K562 (cell line): ENCODE results near the gene CNKSR3. TPM values are rescaled to one million over a fixed set of nuclear protein-coding genes. Genes with fewer than 3 reads are reported as not detected.

Source experiments
- CSDE1 ChIP-seq, 2 experiments: fragments of 450-650 bp; IDR thresholded peaks; 2 replicates each; pipeline ENCODE4 v1.6.1; 2016; ENCODE audit warnings: mild to moderate bottlenecking in 1 of 2
- DNMT1 ChIP-seq: fragments of 450-650 bp; IDR thresholded peaks from 2 replicates; pipeline ENCODE4 v1.6.1; 2016; ENCODE audit warnings: antibody characterized with exemption, mild to moderate bottlenecking
- FOXJ3 ChIP-seq: sonication (generic); formaldehyde crosslinking; IDR thresholded peaks from 2 replicates; pipeline ENCODE4 v1.4.0; 2020; ENCODE audit warnings: mild to moderate bottlenecking, missing genetic modification reagents
- GABPB2 ChIP-seq: fragments of 250-450 bp; sonication (Bioruptor Pico); conservative IDR thresholded peaks from 2 replicates; pipeline ENCODE4 v1.5.1; 2021; ENCODE audit warnings: mild to moderate bottlenecking
- GTF2E2 ChIP-seq: fragments of 200-800 bp; sonication (Bioruptor generic); IDR thresholded peaks from 2 replicates; pipeline ENCODE4 v1.6.1; 2016; ENCODE audit warnings: missing genetic modification characterization, missing compliant biosample characterization
- HLTF ChIP-seq: fragments of 450-650 bp; IDR thresholded peaks from 2 replicates; pipeline ENCODE4 v1.6.1; 2016
- KDM1A ChIP-seq, 2 experiments: fragments of 450-650 bp; IDR thresholded peaks; 2 replicates each; pipeline ENCODE4 v1.6.1; 2016; ENCODE audit warnings: mild to moderate bottlenecking in 2 of 2
- KLF6 ChIP-seq: fragments of 250-450 bp; sonication (Bioruptor Pico); IDR thresholded peaks from 2 replicates; pipeline ENCODE4 v1.4.0; 2020; ENCODE audit warnings: mild to moderate bottlenecking, moderate library complexity, borderline replicate concordance
- MAFG ChIP-seq: fragments of 450-650 bp; conservative IDR thresholded peaks from 2 replicates; pipeline ENCODE4 v1.6.1; 2016; ENCODE audit warnings: missing genetic modification characterization, missing compliant biosample characterization
- NCOR1 ChIP-seq: fragments of 450-650 bp; IDR thresholded peaks from 2 replicates; pipeline ENCODE4 v1.6.1; 2016; ENCODE audit warnings: mild to moderate bottlenecking, moderate library complexity
- NFIC ChIP-seq: fragments of 450-650 bp; IDR thresholded peaks from 2 replicates; pipeline ENCODE4 v1.6.1; 2017; ENCODE audit warnings: mild to moderate bottlenecking, inconsistent platforms
- PTRF ChIP-seq: fragments of 450-650 bp; IDR thresholded peaks from 2 replicates; pipeline ENCODE4 v1.6.1; 2016; ENCODE audit warnings: mild to moderate bottlenecking, missing genetic modification characterization, missing compliant biosample characterization
- SAFB ChIP-seq: fragments of 200-400 bp; formaldehyde crosslinking; IDR thresholded peaks from 2 replicates; pipeline ENCODE4 v1.6.1; 2017; ENCODE audit warnings: low read depth, low read length, borderline replicate concordance
- SIN3A ChIP-seq, 2 experiments: fragments of 150-350 bp in 1 of 2; IDR thresholded peaks; 2 replicates each; pipeline ENCODE4 v1.6.1; 2011 to 2016; ENCODE audit warnings: borderline replicate concordance in 2 of 2, low read depth in 2 of 2, low read length in 2 of 2, mild to moderate bottlenecking in 2 of 2, moderate library complexity in 2 of 2; ENCODE audit not compliant: control insufficient read depth in 1 of 2
- SOX6 ChIP-seq: fragments of 450-650 bp; IDR thresholded peaks from 2 replicates; pipeline ENCODE4 v1.6.1; 2014; ENCODE audit warnings: mild to moderate bottlenecking
- SRSF3 ChIP-seq: fragments of 200-400 bp; formaldehyde crosslinking; IDR thresholded peaks from 2 replicates; pipeline ENCODE4 v1.6.1; 2016; ENCODE audit warnings: mild to moderate bottlenecking, low read length, moderate library complexity; ENCODE audit not compliant: insufficient read depth
- TCF3 ChIP-seq: sonication (generic); formaldehyde crosslinking; IDR thresholded peaks from 2 replicates; pipeline ENCODE4 v1.4.0; 2020; ENCODE audit warnings: mild to moderate bottlenecking, missing genetic modification reagents
- TCF7 ChIP-seq: sonication (generic); IDR thresholded peaks from 2 replicates; pipeline ENCODE4 v1.6.1; 2016; ENCODE audit warnings: antibody characterized with exemption, borderline replicate concordance
- XRCC4 ChIP-seq: IDR thresholded peaks from one replicate; pipeline ENCODE4 v1.6.1; 2011; ENCODE audit not compliant: insufficient read depth, insufficient read length; ENCODE audit errors: extremely low read depth
- ZKSCAN1 ChIP-seq: fragments of 150-350 bp; IDR thresholded peaks from 2 replicates; pipeline ENCODE4 v1.6.1; 2016; ENCODE audit warnings: low read depth, low read length
- ZNF124 ChIP-seq: sonication (generic); formaldehyde crosslinking; IDR thresholded peaks from 2 replicates; pipeline ENCODE4 v1.8.1; 2022; ENCODE audit warnings: missing genetic modification reagents
- ZNF507 ChIP-seq: conservative IDR thresholded peaks from 2 replicates; pipeline ENCODE4 v1.6.1; 2017; ENCODE audit warnings: missing genetic modification characterization, missing compliant biosample characterization
- ZSCAN32 ChIP-seq: fragments of 450-650 bp; formaldehyde crosslinking; IDR thresholded peaks from 2 replicates; pipeline ENCODE4 v1.4.0; 2020; ENCODE audit warnings: mild to moderate bottlenecking, moderate library complexity
- polyA plus RNA-seq, 8 experiments: library from polyadenylated mRNA; depleted of rRNA in 4 of 8; stranded (reverse) in 5 of 8; unstranded in 3 of 8; fragments of >200 nt; fragmentation: Nextera tagmentation in 2 of 8; fragmentation: Illumina TruSeq in 1 of 8; extraction: Ambion mirVana in 2 of 8; extraction: Trizol in 1 of 8; gene quantifications; 2 replicates each; pipeline versions ENCODE4 v1.2.1 to v1.2.3, GENCODE V29; 2011 to 2014; ENCODE audit warnings: inconsistent platforms in 1 of 8, missing spikeins in 1 of 8
- total RNA-seq, 7 experiments: library from RNA; depleted of rRNA in 6 of 7; stranded (reverse); fragments of >200 nt in 6 of 7; fragmentation: Illumina TruSeq in 2 of 7; extraction: Trizol in 2 of 7; gene quantifications; 2 replicates each; pipeline versions ENCODE4 v1.2.1 to v1.2.3, GENCODE V29; 2011 to 2021; ENCODE audit warnings: low replicate concordance in 1 of 7
- TF ChIP-seq, protein P1 (sequence below): sonication (generic); formaldehyde crosslinking; IDR thresholded peaks from 2 replicates; pipeline ENCODE4 v1.8.0; 2022; ENCODE audit warnings: mild to moderate bottlenecking, missing genetic modification reagents, borderline replicate concordance
- TF ChIP-seq, protein P2 (sequence below): sonication (generic); formaldehyde crosslinking; IDR thresholded peaks from 2 replicates; pipeline ENCODE4 v1.8.1; 2023; ENCODE audit warnings: mild to moderate bottlenecking, missing genetic modification reagents
- TF ChIP-seq, protein P3 (sequence below): fragments of 450-650 bp; IDR thresholded peaks from one replicate; pipeline ENCODE4 v1.6.1; 2018; ENCODE audit warnings: mild to moderate bottlenecking, moderate library complexity; ENCODE audit not compliant: partially characterized antibody
- TF ChIP-seq, protein P4 (sequence below): fragments of 250-450 bp; sonication (Bioruptor Pico); IDR thresholded peaks from 2 replicates; pipeline ENCODE4 v1.5.0; 2020; ENCODE audit warnings: mild to moderate bottlenecking

The CNKSR3 gene
- total and polyA plus RNA-seq, 9 of the 15 experiments (the other 6 are each of a cell fraction or from before 2014, with no cell fraction given), result 4.5 to 29.6 (median 9.5) TPM

DNA sequence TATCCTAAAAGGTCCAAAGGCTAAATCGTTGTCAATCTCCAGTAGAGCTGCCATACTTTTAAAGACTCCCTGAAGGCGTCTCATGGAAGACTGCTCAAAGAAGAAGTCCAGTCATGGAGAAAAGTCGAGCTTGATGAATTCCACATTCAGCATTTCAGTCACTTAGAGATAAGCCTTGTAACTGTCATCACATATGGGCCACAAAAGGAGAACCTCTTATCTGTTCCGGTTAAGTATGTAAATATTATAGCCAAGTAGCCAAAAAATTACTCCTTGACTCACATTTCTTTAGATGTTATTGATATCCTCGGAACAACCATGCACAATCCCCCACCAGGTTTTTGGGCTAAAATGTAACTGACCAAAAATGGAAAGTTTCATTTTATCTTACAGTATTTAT, 9.8 kb upstream of the CNKSR3 start (continued):
- TF ChIP-seq, protein P1, sequence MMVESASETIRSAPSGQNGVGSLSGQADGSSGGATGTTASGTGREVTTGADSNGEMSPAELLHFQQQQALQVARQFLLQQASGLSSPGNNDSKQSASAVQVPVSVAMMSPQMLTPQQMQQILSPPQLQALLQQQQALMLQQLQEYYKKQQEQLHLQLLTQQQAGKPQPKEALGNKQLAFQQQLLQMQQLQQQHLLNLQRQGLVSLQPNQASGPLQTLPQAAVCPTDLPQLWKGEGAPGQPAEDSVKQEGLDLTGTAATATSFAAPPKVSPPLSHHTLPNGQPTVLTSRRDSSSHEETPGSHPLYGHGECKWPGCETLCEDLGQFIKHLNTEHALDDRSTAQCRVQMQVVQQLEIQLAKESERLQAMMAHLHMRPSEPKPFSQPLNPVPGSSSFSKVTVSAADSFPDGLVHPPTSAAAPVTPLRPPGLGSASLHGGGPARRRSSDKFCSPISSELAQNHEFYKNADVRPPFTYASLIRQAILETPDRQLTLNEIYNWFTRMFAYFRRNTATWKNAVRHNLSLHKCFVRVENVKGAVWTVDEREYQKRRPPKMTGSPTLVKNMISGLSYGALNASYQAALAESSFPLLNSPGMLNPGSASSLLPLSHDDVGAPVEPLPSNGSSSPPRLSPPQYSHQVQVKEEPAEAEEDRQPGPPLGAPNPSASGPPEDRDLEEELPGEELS (CRISPR knock-in tag), result no peak
- TF ChIP-seq TCF7 (no peak; the same call in 1 of the 2 replicates), FOXJ3 (CRISPR knock-in tag) (no peak), SOX6 (peak; percentile 93), NFIC (peak; percentile 47; the same call in 1 of the 2 replicates), ZSCAN32 (CRISPR knock-in tag) (no peak), TCF3 (peak; percentile 70), XRCC4 (no peak), PTRF (tag) (no peak), CSDE1 (IDR thresholded peaks at IDR 0.05) (no peak), KLF6 (CRISPR knock-in tag) (no peak), MAFG (tag) (peak; percentile 74), HLTF (no peak), KDM1A (IDR thresholded peaks at IDR 0.05) (peak; percentile 91 to 93), SAFB (no peak), SRSF3 (no peak), NCOR1 (peak; percentile 73), DNMT1 (no peak), SIN3A (IDR thresholded peaks at IDR 0.05; ENCODE audit: borderline replicate concordance in 2 of 2, control insufficient read depth in 1 of 2, low read depth in 2 of 2, low read length in 2 of 2) (no peak), GTF2E2 (tag) (peak; percentile 81; the same call in 1 of the 2 replicates), ZNF507 (no peak), ZNF124 (CRISPR knock-in tag) (no peak), GABPB2 (CRISPR knock-in tag) (no peak), ZKSCAN1 (no peak)
- TF ChIP-seq, protein P2, sequence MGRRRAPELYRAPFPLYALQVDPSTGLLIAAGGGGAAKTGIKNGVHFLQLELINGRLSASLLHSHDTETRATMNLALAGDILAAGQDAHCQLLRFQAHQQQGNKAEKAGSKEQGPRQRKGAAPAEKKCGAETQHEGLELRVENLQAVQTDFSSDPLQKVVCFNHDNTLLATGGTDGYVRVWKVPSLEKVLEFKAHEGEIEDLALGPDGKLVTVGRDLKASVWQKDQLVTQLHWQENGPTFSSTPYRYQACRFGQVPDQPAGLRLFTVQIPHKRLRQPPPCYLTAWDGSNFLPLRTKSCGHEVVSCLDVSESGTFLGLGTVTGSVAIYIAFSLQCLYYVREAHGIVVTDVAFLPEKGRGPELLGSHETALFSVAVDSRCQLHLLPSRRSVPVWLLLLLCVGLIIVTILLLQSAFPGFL (CRISPR knock-in tag), result no peak
- TF ChIP-seq, protein P3, sequence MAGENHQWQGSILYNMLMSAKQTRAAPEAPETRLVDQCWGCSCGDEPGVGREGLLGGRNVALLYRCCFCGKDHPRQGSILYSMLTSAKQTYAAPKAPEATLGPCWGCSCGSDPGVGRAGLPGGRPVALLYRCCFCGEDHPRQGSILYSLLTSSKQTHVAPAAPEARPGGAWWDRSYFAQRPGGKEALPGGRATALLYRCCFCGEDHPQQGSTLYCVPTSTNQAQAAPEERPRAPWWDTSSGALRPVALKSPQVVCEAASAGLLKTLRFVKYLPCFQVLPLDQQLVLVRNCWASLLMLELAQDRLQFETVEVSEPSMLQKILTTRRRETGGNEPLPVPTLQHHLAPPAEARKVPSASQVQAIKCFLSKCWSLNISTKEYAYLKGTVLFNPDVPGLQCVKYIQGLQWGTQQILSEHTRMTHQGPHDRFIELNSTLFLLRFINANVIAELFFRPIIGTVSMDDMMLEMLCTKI, result no peak
- TF ChIP-seq, protein P4, sequence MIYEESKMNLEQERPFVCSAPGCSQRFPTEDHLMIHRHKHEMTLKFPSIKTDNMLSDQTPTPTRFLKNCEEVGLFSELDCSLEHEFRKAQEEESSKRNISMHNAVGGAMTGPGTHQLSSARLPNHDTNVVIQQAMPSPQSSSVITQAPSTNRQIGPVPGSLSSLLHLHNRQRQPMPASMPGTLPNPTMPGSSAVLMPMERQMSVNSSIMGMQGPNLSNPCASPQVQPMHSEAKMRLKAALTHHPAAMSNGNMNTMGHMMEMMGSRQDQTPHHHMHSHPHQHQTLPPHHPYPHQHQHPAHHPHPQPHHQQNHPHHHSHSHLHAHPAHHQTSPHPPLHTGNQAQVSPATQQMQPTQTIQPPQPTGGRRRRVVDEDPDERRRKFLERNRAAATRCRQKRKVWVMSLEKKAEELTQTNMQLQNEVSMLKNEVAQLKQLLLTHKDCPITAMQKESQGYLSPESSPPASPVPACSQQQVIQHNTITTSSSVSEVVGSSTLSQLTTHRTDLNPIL (CRISPR knock-in tag), result no peak
